Keratinocyte (primary cell): ENCODE results near the gene ALCAM.

Experiments used
- CTCF ChIP-seq, 3 experiments: IDR thresholded peaks in 1 of 3; conservative IDR thresholded peaks in 1 of 3; optimal IDR thresholded peaks in 1 of 3; 2 replicates in 2 of 3; 3 replicates in 1 of 3; pipeline versions ENCODE3 to v1.5.1; 2011; ENCODE audit warnings: low read length in 3 of 3, mild to moderate bottlenecking in 3 of 3, moderate library complexity in 2 of 3, control low read depth in 1 of 3, inconsistent platforms in 1 of 3; ENCODE audit not compliant: insufficient read depth in 2 of 3; ENCODE audit errors: extremely low read depth in 1 of 3
- EZH2 ChIP-seq: IDR thresholded peaks from one replicate; pipeline ENCODE4 v1.6.1; 2012; ENCODE audit warnings: inconsistent platforms, mild to moderate bottlenecking, low read length, moderate library complexity

DNA sequence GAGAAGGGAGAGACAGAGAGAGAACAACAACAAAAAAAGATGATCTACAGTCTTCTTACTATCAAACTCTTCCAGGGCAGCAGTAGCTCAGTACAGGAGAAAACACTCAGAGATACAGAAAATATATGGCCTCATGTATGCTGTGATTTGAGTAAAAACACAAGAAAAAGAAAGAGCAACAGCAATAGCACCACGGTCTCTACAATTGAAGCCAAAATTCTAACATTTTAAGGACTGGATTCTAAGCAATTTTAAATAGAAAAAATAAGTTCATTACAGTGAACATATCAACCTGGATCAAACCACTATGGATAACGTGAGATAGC is 43.5 kb upstream of the ALCAM start:
- TF ChIP-seq CTCF (optimal IDR thresholded peaks at IDR 0.05 in 1 of 3, IDR thresholded peaks at IDR 0.05 in 1 of 3, conservative IDR thresholded peaks at IDR 0.05 in 1 of 3; ENCODE audit: extremely low read depth in 1 of 3, insufficient read depth in 2 of 3, low read length in 3 of 3) = no peak
- TF ChIP-seq EZH2 = no peak
